ENCODE data around the gene ATP5PD. TPM values are rescaled to one million over a fixed set of nuclear protein-coding genes. Genes with fewer than 3 reads are reported as not detected.
"Not testable (repeated sequence)": the region's sequence is repeated elsewhere in the genome, so short reads cannot be mapped to it uniquely, and the experiment has no call there.

Gene ATP5PD
- total RNA-seq, 4 donors from 2014 or later = 213 to 337 (median 307) TPM

DNA sequence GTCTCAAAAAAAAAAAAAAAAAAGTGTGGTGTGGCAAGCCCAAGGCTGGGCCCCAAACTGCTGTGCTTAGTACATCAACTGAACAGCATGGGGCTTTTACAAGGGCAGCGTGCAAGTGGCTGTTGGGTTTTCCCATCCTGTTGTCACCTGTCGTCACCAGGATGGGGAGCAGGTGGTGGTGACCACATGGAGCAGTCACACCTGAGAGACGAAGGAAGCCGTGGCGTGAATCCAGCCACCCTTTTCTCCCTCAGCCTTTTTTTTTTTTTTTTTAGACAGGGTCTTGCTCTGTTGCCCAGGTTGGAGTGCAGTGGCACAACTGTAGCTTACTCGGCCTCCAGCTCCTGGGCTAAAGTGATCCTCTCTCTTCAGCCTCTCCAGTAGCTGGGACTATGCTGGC lies 38.4 kb downstream of the ATP5PD start:
- Histone ChIP-seq H3K27me3 (no peaks in the 10 kb centered on the region), H3K27ac (no peak overlapping the region), H3K4me1 (peaks cover 0 to 24% (median 11%) of the 10 kb centered on the region in 3 donors), H3K4me3 (no peak overlapping the region), H3K9me3 (no peaks in the 10 kb centered on the region), H3K36me3 (peaks cover 0 to 26% of the 10 kb centered on the region in 2 donors)
- ATAC-seq = no peak
- 86 to 90% methylated on average over 5 to 6 of the region's 6 CpGs for WGBS, 2 donors (ENCODE audit: low coverage in 1 of 2)
- no peak for TF ChIP-seq POLR2A (IDR thresholded peaks at IDR 0.05)
- TF ChIP-seq POLR2AphosphoS5 (IDR thresholded peaks at IDR 0.05) = no peak
- TF ChIP-seq EP300 (IDR thresholded peaks at IDR 0.05) = no peak
- TF ChIP-seq, protein P1, sequence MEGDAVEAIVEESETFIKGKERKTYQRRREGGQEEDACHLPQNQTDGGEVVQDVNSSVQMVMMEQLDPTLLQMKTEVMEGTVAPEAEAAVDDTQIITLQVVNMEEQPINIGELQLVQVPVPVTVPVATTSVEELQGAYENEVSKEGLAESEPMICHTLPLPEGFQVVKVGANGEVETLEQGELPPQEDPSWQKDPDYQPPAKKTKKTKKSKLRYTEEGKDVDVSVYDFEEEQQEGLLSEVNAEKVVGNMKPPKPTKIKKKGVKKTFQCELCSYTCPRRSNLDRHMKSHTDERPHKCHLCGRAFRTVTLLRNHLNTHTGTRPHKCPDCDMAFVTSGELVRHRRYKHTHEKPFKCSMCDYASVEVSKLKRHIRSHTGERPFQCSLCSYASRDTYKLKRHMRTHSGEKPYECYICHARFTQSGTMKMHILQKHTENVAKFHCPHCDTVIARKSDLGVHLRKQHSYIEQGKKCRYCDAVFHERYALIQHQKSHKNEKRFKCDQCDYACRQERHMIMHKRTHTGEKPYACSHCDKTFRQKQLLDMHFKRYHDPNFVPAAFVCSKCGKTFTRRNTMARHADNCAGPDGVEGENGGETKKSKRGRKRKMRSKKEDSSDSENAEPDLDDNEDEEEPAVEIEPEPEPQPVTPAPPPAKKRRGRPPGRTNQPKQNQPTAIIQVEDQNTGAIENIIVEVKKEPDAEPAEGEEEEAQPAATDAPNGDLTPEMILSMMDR (IDR thresholded peaks at IDR 0.05) = no peak

DNA sequence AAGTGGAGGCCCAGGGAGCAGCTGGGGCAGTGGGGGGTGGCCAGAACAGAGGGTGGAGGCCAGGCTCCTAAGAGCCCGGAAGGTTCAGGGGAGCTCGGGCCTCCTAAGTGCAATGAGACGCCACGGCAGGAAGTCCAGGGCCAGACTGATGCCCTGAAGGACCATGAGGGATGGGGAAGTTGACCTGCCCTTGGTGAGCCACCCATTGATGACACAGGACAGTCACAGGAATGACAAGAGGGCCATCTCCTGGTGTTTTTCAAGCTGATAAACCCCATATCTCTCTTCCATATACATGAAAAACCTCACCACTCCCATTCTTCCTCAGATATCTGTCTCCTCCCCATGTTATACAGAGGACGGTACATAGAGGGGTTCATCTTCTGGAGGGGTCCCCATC lies 40.1 kb downstream of the ATP5PD start:
- 91 to 95% methylated on average over 5 of the region's 5 CpGs for WGBS, 2 donors (ENCODE audit: low coverage in 1 of 2)
- no peak for ATAC-seq
- TF ChIP-seq, protein P1 (IDR thresholded peaks at IDR 0.05) = no peak
- TF ChIP-seq POLR2A (IDR thresholded peaks at IDR 0.05) (no peak), EP300 (IDR thresholded peaks at IDR 0.05) (no peak), POLR2AphosphoS5 (IDR thresholded peaks at IDR 0.05) (no peak)

GRCh38 chr17:75006084-75006483 lies 40.7 kb downstream of the ATP5PD start:
- WGBS, 2 donors (ENCODE audit: low coverage in 1 of 2) = 100% methylated on average over 1 to 3 of the region's 6 CpGs
- not testable (repeated sequence) for H3K27me3 ChIP-seq, H3K27ac ChIP-seq, H3K4me1 ChIP-seq, H3K9me3 ChIP-seq, H3K4me3 ChIP-seq, ATAC-seq
- H3K36me3 ChIP-seq = peaks cover 0 to 49% of the 10 kb centered on the region in 2 donors

More for the DNA sequence above, 40.1 kb downstream of the ATP5PD start:
- peaks cover 0 to 11% (median 8%) of the 10 kb centered on the region in 3 donors for H3K4me1 ChIP-seq
- no peaks in the 10 kb centered on the region for H3K9me3 ChIP-seq
- no peak overlapping the region for H3K4me3 ChIP-seq
- no peak overlapping the region for H3K27ac ChIP-seq
- peaks cover 0 to 44% of the 10 kb centered on the region in 2 donors for H3K36me3 ChIP-seq
- no peaks in the 10 kb centered on the region for H3K27me3 ChIP-seq

DNA sequence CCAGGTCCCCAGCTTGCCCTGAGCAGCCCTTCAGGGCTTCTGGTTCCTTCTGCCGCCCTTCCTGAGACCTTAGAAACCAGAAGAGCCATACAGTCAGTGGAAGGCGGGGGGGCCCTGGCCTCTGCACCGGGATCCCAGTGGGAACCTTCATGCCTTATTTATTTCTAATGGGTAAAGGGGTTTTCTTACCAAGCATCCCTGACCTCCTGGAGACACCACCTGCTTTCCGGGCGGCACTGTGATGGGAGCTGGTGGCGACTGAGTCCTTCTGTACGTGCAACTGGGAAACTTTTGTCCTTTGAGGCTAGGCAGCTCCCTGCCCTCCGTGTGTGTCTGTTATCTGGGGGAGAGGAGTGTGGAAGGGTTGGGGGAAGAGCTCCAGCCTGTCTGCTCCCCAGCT lies 41.5 kb downstream of the ATP5PD start:
- Histone ChIP-seq H3K9me3 (no peaks in the 10 kb centered on the region), H3K27me3 (no peaks in the 10 kb centered on the region), H3K4me1 (no peaks in the 10 kb centered on the region), H3K36me3 (peaks cover 0 to 57% of the 10 kb centered on the region in 2 donors), H3K4me3 (no peak overlapping the region), H3K27ac (no peak overlapping the region)
- TF ChIP-seq POLR2A (IDR thresholded peaks at IDR 0.05) (no peak), EP300 (IDR thresholded peaks at IDR 0.05) (no peak), POLR2AphosphoS5 (IDR thresholded peaks at IDR 0.05) (no peak)
- TF ChIP-seq, protein P1 (IDR thresholded peaks at IDR 0.05) = no peak
- WGBS, 2 donors (ENCODE audit: low coverage in 1 of 2) = 83 to 93% methylated on average over 3 of the region's 8 CpGs
- no peak for ATAC-seq

- ATAC-seq = no peak
- no peak for TF ChIP-seq POLR2AphosphoS5 (IDR thresholded peaks at IDR 0.05)
- no peak for TF ChIP-seq EP300 (IDR thresholded peaks at IDR 0.05)
- TF ChIP-seq, protein P1 (IDR thresholded peaks at IDR 0.05) = no peak
- H3K27ac ChIP-seq = no peak overlapping the region
- no peaks in the 10 kb centered on the region for H3K4me1 ChIP-seq
- H3K9me3 ChIP-seq = no peaks in the 10 kb centered on the region
- H3K27me3 ChIP-seq = no peaks in the 10 kb centered on the region
- WGBS, 2 donors (ENCODE audit: low coverage in 1 of 2) = 100% methylated on average over 1 of the region's 3 CpGs; no CpG with 5 or more reads in 1 of the 2 donors
- peaks cover 0 to 66% of the 10 kb centered on the region in 2 donors for H3K36me3 ChIP-seq
- H3K4me3 ChIP-seq = no peak overlapping the region
These were observed 42.4 kb downstream of the ATP5PD start for GRCh38 chr17:75004371-75004770.
